Neural progenitor cell (in vitro differentiated cells): Measurements from ENCODE around the gene RAI14.

Experiments
- EZH2 ChIP-seq: fragments of 200-600 bp; sonication (generic); IDR thresholded peaks from 2 replicates; pipeline ENCODE4 v1.6.1; 2017; ENCODE audit warnings: antibody characterized with exemption, mild to moderate bottlenecking, moderate library complexity
- TF ChIP-seq, protein P1 (sequence below): fragments of 200-600 bp; sonication (generic); IDR thresholded peaks from 2 replicates; pipeline ENCODE4 v1.5.1; 2017; ENCODE audit warnings: antibody characterized with exemption, mild to moderate bottlenecking

- TF ChIP-seq, protein P1, sequence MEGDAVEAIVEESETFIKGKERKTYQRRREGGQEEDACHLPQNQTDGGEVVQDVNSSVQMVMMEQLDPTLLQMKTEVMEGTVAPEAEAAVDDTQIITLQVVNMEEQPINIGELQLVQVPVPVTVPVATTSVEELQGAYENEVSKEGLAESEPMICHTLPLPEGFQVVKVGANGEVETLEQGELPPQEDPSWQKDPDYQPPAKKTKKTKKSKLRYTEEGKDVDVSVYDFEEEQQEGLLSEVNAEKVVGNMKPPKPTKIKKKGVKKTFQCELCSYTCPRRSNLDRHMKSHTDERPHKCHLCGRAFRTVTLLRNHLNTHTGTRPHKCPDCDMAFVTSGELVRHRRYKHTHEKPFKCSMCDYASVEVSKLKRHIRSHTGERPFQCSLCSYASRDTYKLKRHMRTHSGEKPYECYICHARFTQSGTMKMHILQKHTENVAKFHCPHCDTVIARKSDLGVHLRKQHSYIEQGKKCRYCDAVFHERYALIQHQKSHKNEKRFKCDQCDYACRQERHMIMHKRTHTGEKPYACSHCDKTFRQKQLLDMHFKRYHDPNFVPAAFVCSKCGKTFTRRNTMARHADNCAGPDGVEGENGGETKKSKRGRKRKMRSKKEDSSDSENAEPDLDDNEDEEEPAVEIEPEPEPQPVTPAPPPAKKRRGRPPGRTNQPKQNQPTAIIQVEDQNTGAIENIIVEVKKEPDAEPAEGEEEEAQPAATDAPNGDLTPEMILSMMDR = no peak
- TF ChIP-seq EZH2 = no peak
These were observed 41.9 kb downstream of the RAI14 start for GRCh38 chr5:34698109-34698419.
